HG02759 (cell line): ENCODE data around the gene ATP11A.
"Not testable (repeated sequence)": the region's sequence is repeated elsewhere in the genome, so short reads cannot be mapped to it uniquely, and the experiment has no call there.

ENCODE experiments used
- ATAC-seq: cut with Tn5 transposase; IDR thresholded peaks from one replicate; pipeline ENCODE4 v1.9.1; 2021; ENCODE audit warnings: mild to moderate bottlenecking, moderate library complexity; ENCODE audit not compliant: unreplicated experiment

ATP11A gene

GRCh38 chr13:112772929-112773328, 83.1 kb downstream of the ATP11A start:
- ATAC-seq, result no peak

GRCh38 chr13:112773601-112774447, 84.0 kb downstream of the ATP11A start:
- no peak for ATAC-seq

DNA sequence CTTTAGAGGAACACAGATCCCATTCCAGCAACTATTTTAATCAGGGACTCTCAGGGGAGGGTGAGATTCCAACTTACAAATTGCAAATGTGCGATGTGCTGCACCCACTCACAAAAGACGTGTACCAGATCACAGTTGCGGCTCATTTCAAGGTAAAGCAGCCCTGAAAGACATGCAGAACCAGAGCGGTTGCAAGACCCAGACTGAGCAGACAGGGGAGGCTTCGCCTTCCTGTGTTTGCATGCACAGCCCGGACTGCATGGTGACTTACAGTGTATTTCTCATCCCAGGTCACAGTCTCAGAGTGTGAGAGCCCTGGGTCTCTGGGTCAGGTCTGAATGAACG, 84.6 kb downstream of the ATP11A start:
- ATAC-seq, result no peak

GRCh38 chr13:112774829-112775565, 85.2 kb downstream of the ATP11A start:
- ATAC-seq, result no peak

- no peak for ATAC-seq
Observed at GRCh38 chr13:112775791-112776279, 86.0 kb downstream of the ATP11A start.

DNA sequence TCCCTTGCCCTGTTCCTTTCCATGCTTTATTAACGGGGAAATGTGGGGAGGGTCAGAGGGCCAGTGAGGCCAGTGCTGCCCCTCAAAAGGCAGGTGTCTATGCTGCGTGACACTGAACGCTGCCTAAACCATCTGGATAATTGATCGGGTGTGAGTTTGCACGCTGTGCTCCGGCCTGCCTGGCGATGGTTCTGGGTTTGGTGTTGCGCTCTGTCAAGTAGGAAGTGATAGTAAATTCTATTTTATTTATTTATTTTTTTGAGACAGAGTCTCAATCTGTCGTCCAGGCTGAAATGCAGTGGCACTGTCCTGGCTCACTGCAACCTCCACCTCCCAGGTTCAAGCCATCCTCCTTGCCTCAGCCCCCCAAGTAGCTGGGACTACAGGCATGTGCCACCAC, 86.5 kb downstream of the ATP11A start:
- no peak for ATAC-seq

- ATAC-seq, result no peak
Observed at GRCh38 chr13:112776971-112777370, 87.1 kb downstream of the ATP11A start.

- no peak for ATAC-seq
Observed at GRCh38 chr13:112777637-112778406, 88.0 kb downstream of the ATP11A start.

DNA sequence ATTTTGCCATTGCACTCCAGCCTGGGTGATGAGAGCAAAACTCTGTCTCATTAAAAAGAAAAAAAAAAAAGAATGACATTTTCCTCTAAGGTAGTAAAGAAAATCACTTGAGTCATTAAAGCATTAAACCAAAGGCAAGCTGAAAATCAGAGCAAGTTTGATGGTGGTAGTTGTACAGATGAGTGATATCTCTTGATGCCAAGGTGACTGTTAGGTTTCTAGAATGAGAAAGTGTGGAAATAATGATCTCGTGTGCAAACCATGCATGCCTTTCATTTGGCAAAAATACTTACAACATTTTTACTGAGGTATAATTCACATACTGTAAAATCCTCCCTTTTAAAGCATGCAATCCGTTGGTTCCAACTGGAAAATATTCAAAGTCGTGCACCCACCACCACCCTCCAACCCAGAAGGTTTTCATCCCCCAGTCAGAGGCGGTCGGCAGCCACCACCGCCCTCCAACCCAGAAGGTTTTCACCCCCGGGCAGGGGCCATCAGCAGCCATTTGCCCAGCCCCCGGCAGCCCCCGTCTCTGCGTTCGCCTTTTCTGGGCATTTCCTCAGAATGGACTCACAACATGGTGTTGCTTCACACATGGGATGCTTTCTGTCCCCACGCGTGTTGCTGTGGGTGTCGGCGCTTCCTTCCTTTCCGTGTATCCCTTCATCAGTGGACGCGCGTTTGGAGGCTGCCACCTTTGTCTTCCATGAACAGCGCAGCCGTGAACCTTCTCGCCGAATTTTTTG, 90.2 kb downstream of the ATP11A start:
- no peak for ATAC-seq

DNA sequence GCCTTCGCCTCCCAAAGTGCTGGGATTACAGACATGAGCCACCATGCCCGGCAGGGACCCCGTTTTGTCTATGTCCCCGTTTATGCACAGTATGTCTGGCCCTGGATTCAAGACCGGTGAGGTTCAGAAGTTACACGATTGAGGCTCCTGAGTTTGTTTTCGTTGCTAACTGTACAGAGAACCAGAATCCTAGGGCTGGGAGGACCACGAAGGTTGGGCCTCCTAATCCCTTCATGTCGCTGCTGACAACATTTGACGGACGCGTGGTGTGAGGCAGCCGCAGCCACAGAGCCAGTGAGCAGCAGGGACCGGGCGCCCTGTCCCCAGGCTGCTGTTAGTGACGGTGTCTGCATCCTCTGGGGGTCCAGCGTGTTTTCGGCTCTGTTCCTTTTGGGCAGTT, 91.4 kb downstream of the ATP11A start:
- no peak for ATAC-seq

DNA sequence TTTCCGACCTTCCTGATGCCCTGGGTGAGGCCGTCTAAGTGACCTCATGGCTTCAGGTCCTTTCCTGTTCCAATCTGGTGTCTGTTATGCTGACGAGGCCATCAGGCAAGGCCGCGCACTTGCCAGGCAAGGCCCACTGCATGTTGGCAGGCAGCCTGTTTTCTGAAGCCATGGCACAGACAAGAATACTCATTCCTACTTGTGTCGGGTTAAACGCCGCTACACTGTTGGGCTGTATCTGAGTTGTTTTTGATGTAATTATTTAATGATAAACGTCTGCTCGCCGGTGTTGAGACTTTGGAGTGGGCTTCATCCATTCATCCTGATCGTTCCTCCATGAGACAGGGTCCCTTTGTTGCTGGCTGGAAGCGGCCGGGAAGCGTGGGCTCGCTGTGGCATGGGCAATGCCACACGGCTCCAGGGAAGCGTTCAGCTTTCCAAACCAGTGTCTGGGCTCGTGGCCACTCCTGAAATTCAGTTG, 92.1 kb downstream of the ATP11A start:
- no peak for ATAC-seq

DNA sequence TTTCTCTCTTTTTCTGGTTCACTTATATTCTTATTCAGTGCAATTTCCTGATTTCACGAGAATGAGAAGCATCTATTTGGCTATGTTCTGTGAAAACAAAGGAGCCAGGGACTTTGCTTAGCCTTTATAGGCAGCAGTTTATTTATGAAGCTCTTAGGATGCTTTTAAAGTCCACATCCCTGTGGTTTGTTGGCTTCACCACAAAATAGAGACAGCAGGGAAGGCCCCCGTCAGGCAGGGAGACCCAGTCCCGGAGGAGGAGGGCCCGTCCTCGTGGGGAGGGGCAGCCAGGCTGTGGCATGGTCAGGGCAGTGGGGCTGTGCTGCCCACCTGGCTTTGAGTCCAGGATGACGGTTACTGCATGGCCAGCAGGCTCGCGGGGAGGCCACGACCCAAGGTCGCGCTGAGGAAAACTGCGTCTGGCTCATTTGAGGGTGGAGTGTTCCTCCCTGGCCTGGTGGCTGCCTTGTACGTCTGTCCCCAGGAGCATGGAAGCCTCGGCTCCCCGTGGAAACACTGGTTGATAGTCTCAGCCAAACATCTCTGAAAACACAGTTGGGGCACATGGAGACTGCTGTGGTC, 92.7 kb downstream of the ATP11A start:
- no peak for ATAC-seq

DNA sequence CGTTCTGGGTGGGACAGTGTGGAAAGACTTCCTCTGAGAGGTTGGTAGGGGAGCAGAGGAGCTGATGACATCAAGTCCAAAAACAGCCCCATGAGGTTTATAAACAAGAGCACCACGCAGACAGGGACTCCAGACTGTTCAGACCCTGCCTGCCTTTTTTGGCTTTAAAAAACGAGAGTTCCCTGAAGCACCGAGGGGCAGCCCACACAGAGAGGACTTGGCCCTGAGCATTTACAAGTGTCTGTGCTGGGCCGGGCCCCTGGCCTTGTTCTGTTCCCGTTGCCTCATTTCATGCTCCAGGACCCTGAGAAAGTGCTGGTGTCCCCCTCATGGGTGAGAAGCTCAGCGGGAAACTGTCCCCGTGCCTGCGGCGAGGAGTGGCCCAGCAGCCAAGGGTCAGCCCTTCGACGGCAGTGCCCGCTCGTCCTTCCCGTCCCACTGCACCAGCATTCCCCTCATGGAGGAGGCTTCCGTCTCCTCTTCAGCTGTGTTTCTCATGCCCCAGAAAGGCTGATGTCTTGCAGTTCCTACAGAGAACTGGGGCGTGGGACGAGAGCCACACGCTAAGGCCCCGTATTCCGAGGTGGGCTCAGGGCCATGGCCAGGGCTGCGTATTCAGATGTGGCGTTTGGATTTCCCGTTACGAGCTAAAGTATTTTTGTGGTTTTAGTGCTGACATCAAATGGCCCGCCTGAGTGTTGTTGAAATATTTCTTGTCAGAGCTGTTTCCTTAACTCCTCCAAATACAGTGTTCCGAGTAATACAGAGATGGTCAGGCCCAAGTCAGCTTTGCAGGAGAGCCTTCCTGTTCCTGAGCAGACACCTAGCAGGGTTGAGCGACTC, 93.5 kb downstream of the ATP11A start:
- ATAC-seq, result no peak

- no peak for ATAC-seq
Observed at GRCh38 chr13:112783978-112784371, 94.1 kb downstream of the ATP11A start.

DNA sequence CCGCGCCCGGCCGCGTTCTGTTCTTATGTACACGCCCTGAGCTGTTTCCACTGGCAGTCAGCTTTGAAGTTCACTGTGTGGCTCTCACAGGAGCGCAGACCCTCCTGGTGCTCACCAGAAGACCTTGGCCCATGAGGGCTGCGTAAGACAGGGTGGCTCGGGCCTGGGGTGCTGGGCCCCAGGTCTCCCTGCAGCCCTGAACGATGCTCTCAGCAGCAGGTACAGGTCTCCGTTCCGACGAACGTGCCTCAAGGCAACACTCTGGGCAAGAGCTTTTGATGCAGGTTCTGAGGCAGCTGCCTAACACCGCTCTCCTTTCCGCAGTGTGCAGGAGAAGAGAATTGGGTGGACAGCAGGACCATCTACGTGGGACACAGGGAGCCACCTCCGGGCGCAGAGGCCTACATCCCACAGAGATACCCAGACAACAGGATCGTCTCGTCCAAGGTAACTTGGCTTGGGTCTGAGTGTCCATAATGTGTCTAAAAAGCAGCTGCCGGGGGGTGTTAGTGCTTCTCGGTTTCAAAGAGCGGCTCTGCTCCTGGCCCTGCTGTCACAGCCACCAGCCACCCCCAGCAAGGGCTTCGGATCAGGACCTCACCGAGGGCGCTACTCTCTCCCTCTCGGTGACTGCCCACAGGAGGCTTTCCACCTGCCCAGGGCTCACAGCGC, 95.1 kb downstream of the ATP11A start:
- ATAC-seq, result no peak

GRCh38 chr13:112785483-112785856, 95.6 kb downstream of the ATP11A start:
- no peak for ATAC-seq

DNA sequence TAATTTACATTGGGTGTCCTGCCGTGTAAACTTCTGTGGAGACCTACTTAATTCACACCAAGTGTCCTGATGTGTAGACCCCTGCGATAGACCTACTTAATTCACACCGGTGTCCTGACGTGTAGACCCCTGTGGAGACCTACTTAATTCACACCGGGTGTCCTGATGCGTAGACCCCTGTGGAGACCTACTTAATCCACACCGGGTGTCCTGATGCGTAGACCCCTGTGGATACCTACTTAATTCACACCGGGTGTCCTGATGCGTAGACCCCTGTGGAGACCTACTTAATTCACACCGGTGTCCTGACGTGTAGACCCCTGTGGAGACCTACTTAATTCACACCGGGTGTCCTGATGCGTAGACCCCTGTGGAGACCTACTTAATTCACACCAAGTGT, 97.0 kb downstream of the ATP11A start:
- ATAC-seq, result not testable (repeated sequence)

GRCh38 chr13:112790735-112791641, 101.2 kb downstream of the ATP11A start:
- ATAC-seq, result no peak
